ENCODE results near the gene ECHDC3. TPM values are rescaled to one million over a fixed set of nuclear protein-coding genes. Genes with fewer than 3 reads are reported as not detected.

Gene ECHDC3
- total RNA-seq, 2 donors from 2014 or later: 77.6 to 98.3 TPM

- Histone ChIP-seq H3K36me3 (no peaks in the 10 kb centered on the region), H3K27ac (no peak overlapping the region), H3K27me3 (replicated peaks; ENCODE audit: insufficient read depth) (no peaks in the 10 kb centered on the region), H3K4me1 (replicated peaks) (no peaks in the 10 kb centered on the region), H3K9me3 (no peaks in the 10 kb centered on the region), H3K4me3 (no peak overlapping the region)
- TF ChIP-seq CTCF (IDR thresholded peaks at IDR 0.05) (no peak), POLR2A (IDR thresholded peaks at IDR 0.05) (no peak), POLR2AphosphoS5 (IDR thresholded peaks at IDR 0.05) (no peak)
- intact Hi-C loops (cut with DNase I): no loop called here
- DNase-seq (ENCODE audit: low spot score): no peak
- 90% methylated on average over 5 of the region's 5 CpGs for WGBS
Observed at GRCh38 chr10:11698691-11699549, 43.3 kb upstream of the ECHDC3 start.

- DNase-seq (ENCODE audit: low spot score): no peak
- H3K9me3 ChIP-seq: no peaks in the 10 kb centered on the region
- H3K36me3 ChIP-seq: no peaks in the 10 kb centered on the region
- H3K4me3 ChIP-seq: no peak overlapping the region
- no peaks in the 10 kb centered on the region for H3K27me3 ChIP-seq (replicated peaks; ENCODE audit: insufficient read depth)
- no peaks in the 10 kb centered on the region for H3K4me1 ChIP-seq (replicated peaks)
- intact Hi-C loops (cut with DNase I): no loop called here
- H3K27ac ChIP-seq: no peak overlapping the region
- WGBS: 89% methylated on average over 13 of the region's 14 CpGs
- TF ChIP-seq POLR2AphosphoS5 (IDR thresholded peaks at IDR 0.05): no peak
- TF ChIP-seq POLR2A (IDR thresholded peaks at IDR 0.05): no peak
- no peak for TF ChIP-seq CTCF (IDR thresholded peaks at IDR 0.05)
Observed at GRCh38 chr10:11699550-11700097, 42.6 kb upstream of the ECHDC3 start.

- DNase-seq (ENCODE audit: low spot score): no peak
- WGBS: 97% methylated on average over 6 of the region's 6 CpGs
- TF ChIP-seq POLR2A (IDR thresholded peaks at IDR 0.05): no peak
- no peak for TF ChIP-seq POLR2AphosphoS5 (IDR thresholded peaks at IDR 0.05)
- TF ChIP-seq CTCF (IDR thresholded peaks at IDR 0.05): no peak
- Histone ChIP-seq H3K4me1 (replicated peaks) (no peaks in the 10 kb centered on the region), H3K36me3 (no peaks in the 10 kb centered on the region), H3K27ac (no peak overlapping the region), H3K9me3 (no peaks in the 10 kb centered on the region), H3K27me3 (replicated peaks; ENCODE audit: insufficient read depth) (no peaks in the 10 kb centered on the region), H3K4me3 (no peak overlapping the region)
- intact Hi-C loops (cut with DNase I): no loop called here
Observed at GRCh38 chr10:11700539-11700938, 41.6 kb upstream of the ECHDC3 start.

- Histone ChIP-seq H3K9me3 (no peaks in the 10 kb centered on the region), H3K27me3 (replicated peaks; ENCODE audit: insufficient read depth) (no peaks in the 10 kb centered on the region), H3K4me3 (no peak overlapping the region), H3K36me3 (no peaks in the 10 kb centered on the region), H3K27ac (no peak overlapping the region), H3K4me1 (replicated peaks) (no peaks in the 10 kb centered on the region)
- DNase-seq (ENCODE audit: low spot score): no peak
- intact Hi-C loops (cut with DNase I): no loop called here
- 95% methylated on average over 6 of the region's 6 CpGs for WGBS
- TF ChIP-seq POLR2AphosphoS5 (IDR thresholded peaks at IDR 0.05) (no peak), CTCF (IDR thresholded peaks at IDR 0.05) (no peak), POLR2A (IDR thresholded peaks at IDR 0.05) (no peak)
Observed at GRCh38 chr10:11701451-11702095, 40.6 kb upstream of the ECHDC3 start.

All from prostate gland (tissue), 2 donors.